ENCODE results near the gene GDF11. TPM values are rescaled to one million over a fixed set of nuclear protein-coding genes. Genes with fewer than 3 reads are reported as not detected.
A peak's percentile ranks its signal among the peaks of the same experiment; 100 is the strongest.

The GDF11 gene
- polyA plus RNA-seq, 3 donors = 19.9 to 21.4 (median 20.6) TPM

GRCh38 chr12:55706568-55707218 is 36.2 kb upstream of the GDF11 start:
- no peak for DNase-seq (ENCODE audit: low read depth in 3 of 3, low spot score in 2 of 3)

- DNase-seq (ENCODE audit: low read depth in 3 of 3, low spot score in 2 of 3) = no peak
Observed at GRCh38 chr12:55707219-55707671, 35.7 kb upstream of the GDF11 start.

GRCh38 chr12:55707841-55708694 is 34.9 kb upstream of the GDF11 start, which contains the start of gene ITGA7:
Gene ITGA7, minus strand, starts transcription at chr12:55707904. Its CDS starts 222 bp downstream, at chr12:55707682.
- DNase-seq (ENCODE audit: low read depth in 3 of 3, low spot score in 2 of 3) = no peak

GRCh38 chr12:55708695-55709233 is 34.2 kb upstream of the GDF11 start:
- no peak for DNase-seq (ENCODE audit: low read depth in 3 of 3, low spot score in 2 of 3)

GRCh38 chr12:55711786-55712553 is 31.0 kb upstream of the GDF11 start:
- no peak for DNase-seq (ENCODE audit: low read depth in 3 of 3, low spot score in 2 of 3)

- no peak for DNase-seq (ENCODE audit: low read depth in 3 of 3, low spot score in 2 of 3)
Observed at GRCh38 chr12:55712700-55713415, 30.1 kb upstream of the GDF11 start.

GRCh38 chr12:55713721-55714120 is 29.2 kb upstream of the GDF11 start:
- DNase-seq (ENCODE audit: low read depth in 3 of 3, low spot score in 2 of 3) = no peak

GRCh38 chr12:55715169-55715764 is 27.7 kb upstream of the GDF11 start:
- no peak for DNase-seq (ENCODE audit: low read depth in 3 of 3, low spot score in 2 of 3)

- DNase-seq (ENCODE audit: low read depth in 3 of 3, low spot score in 2 of 3) = peak in 2 of 3 donors; percentile 91 to 93
Observed at GRCh38 chr12:55715833-55716581, 26.9 kb upstream of the GDF11 start, which contains the start of gene BLOC1S1. Gene BLOC1S1, plus strand, starts transcription at chr12:55716046. Its CDS starts 6 bp downstream, at chr12:55716052.

- DNase-seq (ENCODE audit: low read depth in 3 of 3, low spot score in 2 of 3) = no peak
Observed at GRCh38 chr12:55716582-55716957, 26.4 kb upstream of the GDF11 start.

GRCh38 chr12:55717011-55718007 is 25.6 kb upstream of the GDF11 start:
- no peak for DNase-seq (ENCODE audit: low read depth in 3 of 3, low spot score in 2 of 3)

GRCh38 chr12:55718015-55718414 is 24.9 kb upstream of the GDF11 start:
- no peak for DNase-seq (ENCODE audit: low read depth in 3 of 3, low spot score in 2 of 3)

GRCh38 chr12:55718624-55719275 is 24.2 kb upstream of the GDF11 start:
- DNase-seq (ENCODE audit: low read depth in 3 of 3, low spot score in 2 of 3) = no peak

- DNase-seq (ENCODE audit: low read depth in 3 of 3, low spot score in 2 of 3) = no peak
Observed at GRCh38 chr12:55719371-55719770, 23.6 kb upstream of the GDF11 start.

GRCh38 chr12:55720071-55720564 is 22.8 kb upstream of the GDF11 start, which contains the start of gene RDH5:
Gene RDH5, plus strand, starts transcription at chr12:55720393. Its CDS starts 792 bp downstream, at chr12:55721185.
- DNase-seq (ENCODE audit: low read depth in 3 of 3, low spot score in 2 of 3) = no peak

GRCh38 chr12:55720894-55721444 is 22.0 kb upstream of the GDF11 start:
- no peak for DNase-seq (ENCODE audit: low read depth in 3 of 3, low spot score in 2 of 3)

Data from right renal cortex interstitium (tissue), 3 donors.